Sciatic nerve (tissue), 2 donors: ENCODE measurements around the gene TRPC4AP. TPM values are rescaled to one million over a fixed set of nuclear protein-coding genes. Genes with fewer than 3 reads are reported as not detected.

Experiments used
- ATAC-seq: fragments of 200-7000 bp; cut with Tn5 transposase; one replicate; pipeline ENCODE4 v1.9.1; 2020; ENCODE audit warnings: mild to moderate bottlenecking, moderate library complexity
- DNase-seq: peaks from one replicate; pipeline ENCODE4 v3.0.0-alpha.2; 2020; ENCODE audit warnings: low spot score
- intact Hi-C: fragments of 100-400 bp; cut with DNase I; formaldehyde crosslinking; loops from one replicate; pipeline ENCODE4 v1.14.2; 2022
- total RNA-seq: library from RNA; stranded (reverse); fragmentation: NEBNext Ultra II Directional; extraction: Animal tissue kit (Norgen Biotek cat#: 25700); gene quantifications from one replicate; pipeline ENCODE4 v1.2.1, GENCODE V29; 2021
- donor health status: DM: no; HTN: no; CAD: no.
- donor health status: DM: no; HTN: no; CAD: no.

Gene TRPC4AP
- total RNA-seq, 1 donor from 2014 or later = 50.4 TPM

DNA sequence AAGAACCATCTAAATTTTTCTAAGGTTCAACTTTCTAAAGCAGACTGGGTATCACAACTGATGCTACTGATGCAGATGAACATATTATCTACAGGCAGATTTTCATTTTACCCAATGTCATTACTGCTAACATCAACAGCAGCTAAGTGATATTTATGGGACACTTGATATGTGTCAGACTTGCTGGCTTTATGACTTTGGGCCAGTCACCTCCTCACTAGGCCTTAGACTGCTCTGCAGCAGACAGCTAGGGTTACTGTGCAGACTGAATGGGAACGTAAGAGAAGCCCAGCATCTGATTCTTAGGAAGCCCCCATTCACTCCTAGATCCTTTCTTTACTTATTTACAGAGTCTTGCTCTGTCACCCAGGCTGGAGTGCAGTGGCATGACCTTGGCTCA lies 70.8 kb downstream of the TRPC4AP start:
- ATAC-seq (no peak), DNase-seq (no peak)
- intact Hi-C loops = no loop called here

DNA sequence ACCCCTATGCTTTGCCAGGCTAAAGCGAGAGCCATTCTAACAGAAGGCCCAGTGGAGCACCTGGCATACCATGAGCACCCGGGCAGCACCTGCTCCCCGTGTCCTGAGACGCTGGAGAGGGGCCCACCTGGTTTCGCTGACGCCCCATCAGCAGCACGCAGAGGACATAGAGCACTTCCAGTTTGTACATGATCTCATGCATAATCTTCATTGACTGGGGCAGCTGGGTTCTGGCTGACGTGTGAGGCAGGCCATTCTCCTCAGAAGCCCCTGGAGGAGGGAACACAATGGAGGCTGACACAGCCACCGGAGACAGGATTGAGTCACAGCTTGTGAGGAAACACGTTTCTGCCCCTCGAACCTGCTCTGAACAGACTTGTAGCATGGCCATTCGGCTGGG lies 71.5 kb downstream of the TRPC4AP start:
- DNase-seq (no peak), ATAC-seq (no peak)
- intact Hi-C loops = no loop called here

- DNase-seq = peak; percentile 42
- ATAC-seq = no peak
Measured at GRCh38 chr20:35020108-35020928, 72.3 kb downstream of the TRPC4AP start.

GRCh38 chr20:35018590-35019371 lies 73.8 kb downstream of the TRPC4AP start:
- peak; percentile 46 for ATAC-seq
- intact Hi-C loops = no loop called here
- DNase-seq = peak; percentile 51

More at GRCh38 chr20:35020108-35020928, 72.3 kb downstream of the TRPC4AP start:
- intact Hi-C loops = no loop called here

- ATAC-seq = no peak
- intact Hi-C loops = no loop called here
- DNase-seq = no peak
Measured at GRCh38 chr20:35017099-35017835, 75.3 kb downstream of the TRPC4AP start.

DNA sequence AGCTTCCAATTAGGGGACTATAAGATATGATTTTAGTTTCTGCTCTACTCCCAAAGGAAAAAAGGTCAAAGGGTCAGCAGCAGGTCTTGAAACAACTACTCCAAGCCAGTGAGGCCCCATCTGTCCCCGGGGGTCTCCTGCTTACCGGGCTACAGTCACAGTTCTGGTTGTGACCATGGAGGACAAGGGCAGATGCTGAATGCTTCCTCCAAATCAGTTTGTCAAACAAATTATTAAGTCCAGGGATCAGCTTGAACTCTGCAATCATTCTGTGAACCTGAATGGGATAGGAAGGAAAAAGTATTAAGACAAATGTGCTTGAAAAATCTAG lies 76.8 kb downstream of the TRPC4AP start:
- ATAC-seq (no peak), DNase-seq (peak; percentile 39)
- intact Hi-C loops = no loop called here

DNA sequence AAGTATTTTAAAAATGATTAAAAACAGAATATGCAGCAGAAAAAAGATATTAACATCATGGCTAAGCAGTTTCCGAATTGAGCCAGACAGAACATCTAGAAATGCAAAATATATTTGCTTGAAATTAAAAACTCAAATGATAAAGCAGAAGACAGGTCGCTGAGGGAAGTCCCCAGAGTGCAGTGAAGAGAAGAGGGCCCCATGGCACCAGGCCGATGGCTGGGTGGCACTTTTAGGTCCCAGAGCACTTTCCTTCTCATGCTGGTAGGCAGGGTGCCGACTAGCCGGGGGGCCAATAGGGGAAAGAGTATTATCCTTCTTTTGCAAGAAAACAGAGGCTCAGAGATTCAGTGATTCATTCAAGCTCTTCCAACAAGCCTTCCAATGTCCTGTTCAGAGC lies 78.1 kb downstream of the TRPC4AP start:
- intact Hi-C loops = no loop called here
- ATAC-seq (no peak), DNase-seq (peak; percentile 51)

DNA sequence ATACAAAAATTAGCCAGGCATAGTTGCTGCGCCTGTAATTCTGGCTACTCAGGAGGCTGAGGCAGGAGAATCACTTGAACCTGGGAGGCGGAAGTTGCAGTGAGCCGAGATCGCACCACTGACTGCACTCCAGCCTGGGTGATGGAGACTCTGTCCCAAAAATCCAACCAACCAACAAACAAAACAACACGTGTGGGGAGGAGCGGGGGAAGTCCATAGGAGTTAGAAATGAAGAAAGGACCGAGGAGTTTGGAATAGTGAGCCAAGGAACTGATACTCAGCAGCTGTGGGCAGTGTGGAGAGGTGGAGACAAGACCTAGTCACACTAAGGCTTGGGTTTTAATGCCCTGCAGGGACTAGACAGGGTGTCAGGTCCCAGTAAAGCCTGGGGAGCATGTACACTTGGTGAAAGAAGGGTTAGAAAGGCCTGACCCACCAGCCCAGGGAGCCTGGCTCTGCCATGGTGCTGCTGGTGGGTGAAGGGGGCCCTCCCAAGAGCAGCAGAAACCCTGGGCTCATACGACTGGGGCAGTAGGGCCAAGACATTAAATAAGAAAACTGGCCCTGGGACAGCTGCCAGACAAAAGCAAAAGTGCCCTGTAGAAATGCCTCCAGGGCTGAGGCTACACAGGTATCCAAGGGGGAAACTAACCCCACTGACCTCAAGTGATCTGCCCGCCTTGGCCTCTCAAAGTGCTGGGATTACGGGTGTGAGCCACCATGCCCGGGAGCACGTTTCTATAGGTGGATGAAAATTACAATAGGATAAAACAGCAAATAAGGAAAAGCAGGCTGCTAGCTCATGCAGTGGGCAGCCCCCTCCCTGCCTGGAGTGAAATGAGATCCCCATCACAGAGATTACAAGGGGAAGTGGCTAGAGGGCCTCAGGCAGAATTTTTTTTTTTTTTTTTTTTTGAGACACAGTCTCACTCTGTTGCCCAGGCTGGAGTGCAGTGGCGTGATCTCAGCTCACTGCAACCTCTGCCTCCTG lies 78.9 kb downstream of the TRPC4AP start:
- ATAC-seq (no peak), DNase-seq (peak; percentile 38)
- intact Hi-C loops = no loop called here

DNA sequence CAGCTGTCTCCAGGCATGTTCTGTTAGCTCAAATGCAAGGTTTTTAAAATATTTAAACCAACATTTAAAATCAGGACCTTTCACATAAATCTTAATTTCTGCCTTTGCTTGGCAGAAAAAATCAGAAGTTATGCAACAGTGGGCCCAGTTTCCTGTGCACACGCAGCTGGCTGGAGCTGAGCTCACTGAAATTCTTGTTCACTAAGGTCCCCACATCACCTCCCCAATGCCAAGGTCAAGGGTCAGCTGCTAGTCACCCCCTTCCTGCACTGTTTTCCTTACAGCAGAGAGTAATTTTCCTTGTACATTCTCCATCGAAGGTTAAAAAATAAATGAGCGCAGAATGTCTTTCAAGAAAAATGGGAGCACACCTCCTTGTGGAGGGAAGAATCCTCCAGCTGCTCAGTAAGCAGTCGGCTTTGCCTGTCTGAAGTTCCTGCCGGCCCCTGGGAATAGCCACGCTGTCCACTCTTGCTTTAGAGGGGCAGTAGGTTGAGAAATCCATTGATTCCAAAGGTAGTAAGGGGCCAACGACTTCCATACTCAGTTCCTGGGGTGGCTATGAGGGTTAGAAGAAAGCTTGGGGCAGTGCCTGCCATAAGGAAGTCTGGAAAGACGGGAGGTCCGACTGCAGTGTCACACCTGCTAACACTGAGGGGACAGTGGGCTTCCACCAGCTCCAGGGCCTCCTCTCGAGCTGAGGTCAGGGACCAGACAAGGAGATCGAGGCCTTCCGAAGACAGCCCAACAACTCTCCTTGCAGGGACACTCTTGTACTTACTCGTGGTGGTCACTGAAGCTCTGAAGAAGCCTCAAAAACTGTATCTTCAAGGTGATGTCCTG lies 80.2 kb downstream of the TRPC4AP start:
- intact Hi-C loops = no loop called here
- DNase-seq (peak; percentile 57), ATAC-seq (peak; percentile 58)

DNA sequence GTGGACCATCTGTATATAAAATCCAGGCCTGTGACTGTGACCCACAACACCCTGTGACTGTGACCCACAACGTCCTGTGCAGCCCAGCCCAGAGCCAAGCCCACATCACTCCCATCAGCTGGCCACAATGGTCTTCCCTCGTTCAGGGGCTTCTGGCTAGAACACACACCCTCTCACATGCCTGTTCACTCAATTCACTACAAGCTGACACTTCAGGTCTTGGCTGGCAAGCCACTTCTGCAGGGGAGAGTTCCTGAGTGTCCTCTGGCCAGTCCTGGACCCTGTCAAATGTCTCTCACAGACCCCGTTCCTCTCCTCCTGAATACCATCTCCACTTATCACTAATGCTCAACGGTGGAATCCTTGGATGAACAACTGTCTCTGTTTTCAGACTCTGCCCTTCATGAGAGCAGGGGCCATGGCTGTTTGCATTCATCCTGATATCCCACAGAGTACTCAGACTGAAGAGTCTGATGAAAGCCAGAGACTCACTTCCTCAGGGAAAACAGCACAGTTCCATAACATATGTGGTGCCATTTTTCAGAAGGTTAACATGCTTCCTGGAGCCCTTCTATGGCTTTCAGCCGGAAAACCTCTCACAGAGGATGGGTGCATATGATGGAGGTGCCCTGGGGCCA lies 80.9 kb downstream of the TRPC4AP start:
- intact Hi-C loops = no loop called here
- DNase-seq (peak; percentile 38), ATAC-seq (no peak)

DNA sequence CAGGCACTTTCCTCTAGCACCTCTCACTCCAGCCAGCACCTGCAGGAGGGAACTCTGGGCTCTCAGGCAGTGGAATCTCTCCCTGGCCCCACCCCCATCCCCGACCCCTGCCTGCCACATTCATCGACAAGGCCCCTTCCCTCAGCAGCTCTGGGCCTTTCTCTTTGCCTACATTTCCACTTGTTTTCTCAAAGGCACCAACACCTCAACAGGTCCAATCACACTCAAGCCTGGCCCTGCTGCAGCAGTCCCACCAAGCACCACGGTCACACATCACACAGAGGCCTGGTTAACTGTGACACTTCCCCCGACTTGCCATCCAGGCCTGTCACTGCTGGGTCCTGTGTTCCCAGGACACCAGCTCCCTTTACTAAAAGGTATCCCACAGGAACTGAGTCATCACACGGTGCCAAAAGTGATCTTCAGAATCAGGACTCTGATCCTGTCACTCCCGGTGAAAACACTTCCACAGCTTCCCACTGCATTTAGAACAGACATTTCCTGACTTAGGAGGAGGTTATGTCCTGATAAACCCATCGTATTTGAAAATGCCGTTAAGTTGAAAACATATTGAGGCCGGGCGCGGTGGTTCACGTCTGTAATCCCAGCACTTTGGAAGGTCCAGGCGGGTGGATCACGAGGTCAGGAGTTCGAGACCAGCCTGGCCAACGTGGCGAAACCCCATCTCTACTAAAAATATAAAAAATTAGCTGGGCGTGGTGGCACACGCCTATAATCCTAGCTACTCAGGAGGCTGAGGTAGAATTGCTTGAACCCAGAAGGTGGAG lies 82.0 kb downstream of the TRPC4AP start:
- DNase-seq (peak; percentile 37), ATAC-seq (no peak)
- intact Hi-C loops = no loop called here

GRCh38 chr20:35009665-35010328 lies 82.8 kb downstream of the TRPC4AP start:
- intact Hi-C loops = no loop called here
- ATAC-seq (no peak), DNase-seq (peak; percentile 33)

DNA sequence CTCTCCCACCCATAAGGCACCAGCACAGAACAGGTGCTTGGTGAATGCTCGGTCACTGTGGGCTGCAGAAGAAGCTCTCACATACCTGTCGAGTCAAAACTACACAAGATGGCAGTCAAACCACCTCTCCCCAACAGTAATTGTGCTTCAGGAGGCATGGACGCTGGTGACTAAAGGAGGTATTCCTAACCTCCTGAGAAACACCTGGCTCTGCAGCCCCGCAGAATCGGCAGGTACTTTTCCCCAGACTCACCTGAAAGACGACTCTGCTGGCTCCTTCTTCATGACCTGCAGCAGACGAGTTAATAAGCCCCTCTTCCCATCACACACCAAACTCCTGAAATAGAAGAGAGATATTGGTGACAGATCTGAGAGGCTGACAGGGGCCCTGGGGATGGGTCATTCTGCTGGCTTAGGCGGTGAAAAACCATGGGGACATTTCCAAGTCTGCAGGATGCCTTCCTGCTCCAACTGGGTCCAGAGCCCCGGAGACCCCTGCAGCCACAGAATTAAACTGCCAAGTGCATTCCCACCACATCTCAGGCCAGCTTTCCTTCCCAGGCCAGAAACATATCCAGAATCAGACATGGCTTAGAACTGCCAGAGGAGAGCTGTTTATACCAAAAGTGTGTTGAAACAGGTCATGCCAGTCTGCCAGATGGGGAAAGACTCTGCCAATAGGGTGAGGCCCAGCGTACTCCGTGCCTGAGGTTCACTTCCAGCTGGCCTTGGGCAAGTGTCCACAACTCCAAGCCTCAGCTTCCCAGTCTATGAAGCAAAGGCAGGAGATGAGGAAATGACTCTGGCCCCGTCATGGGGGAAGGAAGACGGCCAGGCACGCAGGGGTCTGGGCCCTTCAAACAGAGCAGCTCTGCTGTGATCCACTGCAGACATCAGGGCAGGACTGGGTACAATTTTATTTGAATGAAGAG lies 83.9 kb downstream of the TRPC4AP start:
- intact Hi-C loops = no loop called here

GRCh38 chr20:35007891-35008290 lies 84.7 kb downstream of the TRPC4AP start:
- intact Hi-C loops = no loop called here
- peak; percentile 53 for DNase-seq
- ATAC-seq = no peak

More for the DNA sequence above, 83.9 kb downstream of the TRPC4AP start:
- ATAC-seq = peak; percentile 44
- peak; percentile 62 for DNase-seq

GRCh38 chr20:35007413-35007812 lies 85.2 kb downstream of the TRPC4AP start:
- intact Hi-C loops = no loop called here
- no peak for ATAC-seq

More at GRCh38 chr20:35007413-35007812, 85.2 kb downstream of the TRPC4AP start:
- DNase-seq = peak; percentile 38
